ENCODE results near the gene DCUN1D2. TPM values are rescaled to one million over a fixed set of nuclear protein-coding genes. Genes with fewer than 3 reads are reported as not detected.

The DCUN1D2 gene
- total RNA-seq, 1 donor from 2014 or later = 24.6 TPM

DNA sequence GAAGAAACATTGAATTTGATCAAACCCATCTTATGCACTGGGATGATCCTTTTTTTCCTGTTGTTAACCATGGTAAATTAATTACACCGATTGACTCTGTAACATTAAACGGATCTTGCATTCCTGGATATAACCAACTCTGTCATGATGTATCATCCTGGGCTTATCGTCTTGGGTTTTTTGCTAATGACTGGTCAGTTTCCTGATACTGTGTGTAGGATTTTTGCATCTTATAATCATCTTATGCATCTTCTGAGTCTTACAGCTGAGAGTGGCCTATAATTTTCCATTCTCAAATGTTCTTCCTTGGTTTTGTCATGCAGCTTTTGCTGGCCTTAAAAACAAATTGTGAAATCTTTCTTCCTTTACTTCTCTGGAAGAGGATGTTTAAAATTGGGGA is 12.8 kb downstream of the DCUN1D2 start:
- TF ChIP-seq, protein P1, sequence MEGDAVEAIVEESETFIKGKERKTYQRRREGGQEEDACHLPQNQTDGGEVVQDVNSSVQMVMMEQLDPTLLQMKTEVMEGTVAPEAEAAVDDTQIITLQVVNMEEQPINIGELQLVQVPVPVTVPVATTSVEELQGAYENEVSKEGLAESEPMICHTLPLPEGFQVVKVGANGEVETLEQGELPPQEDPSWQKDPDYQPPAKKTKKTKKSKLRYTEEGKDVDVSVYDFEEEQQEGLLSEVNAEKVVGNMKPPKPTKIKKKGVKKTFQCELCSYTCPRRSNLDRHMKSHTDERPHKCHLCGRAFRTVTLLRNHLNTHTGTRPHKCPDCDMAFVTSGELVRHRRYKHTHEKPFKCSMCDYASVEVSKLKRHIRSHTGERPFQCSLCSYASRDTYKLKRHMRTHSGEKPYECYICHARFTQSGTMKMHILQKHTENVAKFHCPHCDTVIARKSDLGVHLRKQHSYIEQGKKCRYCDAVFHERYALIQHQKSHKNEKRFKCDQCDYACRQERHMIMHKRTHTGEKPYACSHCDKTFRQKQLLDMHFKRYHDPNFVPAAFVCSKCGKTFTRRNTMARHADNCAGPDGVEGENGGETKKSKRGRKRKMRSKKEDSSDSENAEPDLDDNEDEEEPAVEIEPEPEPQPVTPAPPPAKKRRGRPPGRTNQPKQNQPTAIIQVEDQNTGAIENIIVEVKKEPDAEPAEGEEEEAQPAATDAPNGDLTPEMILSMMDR (IDR thresholded peaks at IDR 0.05) = no peak
- no peak for DNase-seq
- H3K4me1 ChIP-seq = peaks cover 4% of the 10 kb centered on the region
- no peaks in the 10 kb centered on the region for H3K9me3 ChIP-seq
- no peak for ATAC-seq
- intact Hi-C loops (cut with DNase I) = no loop called here
- no peaks in the 10 kb centered on the region for H3K27me3 ChIP-seq
- no peak overlapping the region for H3K4me3 ChIP-seq
- H3K36me3 ChIP-seq = peaks cover 28% of the 10 kb centered on the region
- H3K27ac ChIP-seq = no peak overlapping the region

DNA sequence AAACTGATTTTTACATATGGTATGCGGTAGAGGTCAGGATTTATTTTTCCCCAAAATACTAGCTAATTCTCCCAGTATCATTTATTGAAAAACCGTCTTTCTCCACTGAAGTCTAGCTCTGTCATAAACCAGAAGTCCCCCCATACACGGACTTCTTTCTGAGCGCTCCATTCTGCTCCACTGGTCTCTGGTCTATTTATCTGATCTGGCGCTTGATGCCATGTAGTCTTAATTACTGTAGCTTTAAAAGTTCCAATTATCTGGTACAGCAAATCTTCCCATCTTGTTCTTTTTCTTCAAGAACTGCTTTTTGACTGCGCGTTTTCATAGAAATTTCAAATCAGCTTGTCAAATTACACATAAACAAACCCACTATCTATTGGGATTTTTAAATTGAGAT is 13.7 kb downstream of the DCUN1D2 start:
- Histone ChIP-seq H3K27me3 (no peaks in the 10 kb centered on the region), H3K9me3 (no peaks in the 10 kb centered on the region), H3K36me3 (peaks cover 28% of the 10 kb centered on the region), H3K4me3 (no peak overlapping the region), H3K27ac (no peak overlapping the region), H3K4me1 (peaks cover 4% of the 10 kb centered on the region)
- no peak for DNase-seq
- no peak for ATAC-seq
- TF ChIP-seq, protein P1 (IDR thresholded peaks at IDR 0.05) = no peak
- intact Hi-C loops (cut with DNase I) = no loop called here

DNA sequence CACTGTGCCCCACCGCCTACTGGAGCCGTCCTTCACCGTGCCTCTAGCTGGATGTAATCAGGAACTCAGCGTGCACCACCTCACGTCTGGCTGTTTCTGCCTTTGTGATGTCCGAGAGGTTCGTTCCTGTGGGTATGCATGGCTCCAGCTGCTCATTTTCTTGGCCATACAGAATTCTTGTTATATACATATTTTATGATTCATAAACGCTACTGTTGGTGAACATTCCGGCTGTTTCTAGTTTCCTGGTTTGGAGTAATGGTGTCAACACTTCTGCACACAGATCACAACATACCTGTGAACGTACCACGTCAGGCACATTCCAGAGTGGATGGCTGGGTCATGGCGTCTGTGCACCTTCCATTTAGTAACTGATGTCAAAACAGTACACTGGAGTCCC is 14.6 kb downstream of the DCUN1D2 start:
- intact Hi-C loops (cut with DNase I) = no loop called here
- H3K27ac ChIP-seq = no peak overlapping the region
- TF ChIP-seq, protein P1 (IDR thresholded peaks at IDR 0.05) = no peak
- no peak for ATAC-seq
- no peaks in the 10 kb centered on the region for H3K27me3 ChIP-seq
- peaks cover 4% of the 10 kb centered on the region for H3K4me1 ChIP-seq
- H3K9me3 ChIP-seq = no peaks in the 10 kb centered on the region
- DNase-seq = no peak
- H3K4me3 ChIP-seq = no peak overlapping the region
- peaks cover 28% of the 10 kb centered on the region for H3K36me3 ChIP-seq

DNA sequence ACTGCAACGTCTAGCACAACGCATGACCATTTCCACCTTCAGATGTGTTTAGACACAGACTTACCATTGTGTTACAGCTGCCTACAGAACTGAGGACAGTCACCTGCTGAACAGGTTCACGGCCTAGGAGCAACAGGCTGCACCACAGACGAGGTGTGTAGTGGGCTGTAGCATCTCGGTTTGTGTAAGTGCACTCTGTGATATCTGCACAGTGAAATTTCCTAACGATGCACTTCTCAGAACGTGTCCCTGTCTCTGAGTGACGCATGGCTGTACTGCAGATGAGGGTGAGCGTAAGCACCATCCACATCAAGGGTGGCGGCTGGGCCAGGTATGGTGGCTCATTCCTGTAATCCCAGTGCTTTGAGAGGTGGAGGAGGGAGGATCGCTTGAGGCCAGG is 15.2 kb downstream of the DCUN1D2 start:
- no peak overlapping the region for H3K4me3 ChIP-seq
- H3K4me1 ChIP-seq = peaks cover 4% of the 10 kb centered on the region
- H3K9me3 ChIP-seq = no peaks in the 10 kb centered on the region
- intact Hi-C loops (cut with DNase I) = no loop called here
- ATAC-seq (no peak), DNase-seq (no peak)
- peaks cover 27% of the 10 kb centered on the region for H3K36me3 ChIP-seq
- H3K27ac ChIP-seq = no peak overlapping the region
- TF ChIP-seq, protein P1 (IDR thresholded peaks at IDR 0.05) = no peak
- H3K27me3 ChIP-seq = no peaks in the 10 kb centered on the region

DNA sequence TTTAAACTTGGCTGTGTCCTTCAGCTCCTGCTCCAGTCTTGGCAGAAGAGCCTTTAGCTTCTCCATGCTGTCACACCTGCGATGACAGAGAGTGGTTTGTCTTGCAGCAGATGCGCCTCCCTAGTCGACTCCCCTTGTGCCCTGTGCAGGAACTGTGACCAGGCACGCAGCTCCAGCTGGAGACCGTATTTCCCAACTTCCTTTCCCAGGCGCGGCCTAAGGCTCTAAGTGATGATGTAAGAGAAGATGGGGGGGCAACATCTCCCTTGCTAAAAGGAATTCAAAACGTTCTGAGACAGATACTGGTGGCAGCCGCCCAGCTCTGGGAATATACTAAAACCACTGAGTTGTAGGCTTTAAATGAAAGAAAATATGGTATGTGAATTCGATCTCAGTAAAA is 16.3 kb downstream of the DCUN1D2 start:
- peak overlapping the region; percentile 15 for H3K27ac ChIP-seq
- no peak for DNase-seq
- H3K4me1 ChIP-seq = peaks cover 4% of the 10 kb centered on the region
- intact Hi-C loops (cut with DNase I) = no loop called here
- H3K9me3 ChIP-seq = no peaks in the 10 kb centered on the region
- H3K27me3 ChIP-seq = no peaks in the 10 kb centered on the region
- no peak overlapping the region for H3K4me3 ChIP-seq
- peaks cover 16% of the 10 kb centered on the region for H3K36me3 ChIP-seq
- TF ChIP-seq, protein P1 (IDR thresholded peaks at IDR 0.05) = no peak
- ATAC-seq = peak; percentile 87

DNA sequence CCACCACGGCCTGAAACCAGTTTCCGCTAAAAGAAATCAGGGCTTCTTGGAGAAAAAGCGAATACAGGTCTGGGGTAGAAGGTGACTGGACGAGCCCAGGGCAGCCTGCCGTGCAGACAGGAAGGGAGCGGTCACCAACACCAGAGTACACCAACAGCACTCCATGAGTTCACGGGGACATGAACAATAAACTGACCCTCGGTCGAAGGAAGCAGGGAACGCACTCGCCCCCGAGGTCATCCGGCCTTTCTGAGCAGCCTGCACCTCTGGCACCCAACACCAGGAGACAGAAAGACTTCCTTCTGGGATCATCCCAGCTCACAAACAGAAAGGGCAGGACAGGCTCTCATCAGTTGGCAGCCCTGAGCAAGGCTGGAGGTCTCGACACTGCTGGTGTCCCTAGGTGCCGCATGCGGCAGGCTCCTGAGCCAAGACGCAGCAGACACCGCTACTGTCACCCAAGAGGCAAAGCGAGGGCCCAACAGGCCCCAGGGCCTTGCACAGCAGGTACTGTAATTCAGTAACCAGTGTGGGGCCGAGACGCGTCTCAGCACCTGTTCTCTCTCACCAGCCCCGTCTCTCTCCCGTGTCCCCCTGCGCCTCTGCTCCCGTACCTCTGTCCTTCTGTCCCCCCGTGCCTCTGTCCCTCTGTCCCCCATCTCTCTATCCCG is 18.0 kb downstream of the DCUN1D2 start:
- H3K27me3 ChIP-seq = no peaks in the 10 kb centered on the region
- H3K4me1 ChIP-seq = peaks cover 4% of the 10 kb centered on the region
- H3K4me3 ChIP-seq = peak overlapping the region; percentile 14
- H3K27ac ChIP-seq = peak overlapping the region; percentile 73
- intact Hi-C loops (cut with DNase I) = no loop called here
- DNase-seq (no peak), ATAC-seq (peak; percentile 70)
- H3K9me3 ChIP-seq = no peaks in the 10 kb centered on the region
- peaks cover 7% of the 10 kb centered on the region for H3K36me3 ChIP-seq
- TF ChIP-seq, protein P1 (IDR thresholded peaks at IDR 0.05) = peak; percentile 17
